HepG2 (cell line): ENCODE data around the gene PRR23E. TPM values are rescaled to one million over a fixed set of nuclear protein-coding genes. Genes with fewer than 3 reads are reported as not detected.

Experiments used
- ATAC-seq: fragments of 200-7000 bp; cut with Tn5 transposase; 3 replicates; pipeline ENCODE4 v1.9.1; 2020; ENCODE audit warnings: mild to moderate bottlenecking, moderate library complexity
- BruUV-seq: library from RNA; stranded (reverse); fragments of 400-500 nt; replicated peaks from 2 replicates; lab custom pipeline; 2021; lab: Mats Ljungman, UMichigan
- CTCF ChIA-PET: fragments of 300-600 bp; formaldehyde crosslinking; extraction: SDS; loops from one replicate; lab custom pipeline; 2021; ENCODE audit warnings: low total read pairs, inconsistent platforms, low intra/inter-chr PET ratio; lab: Yijun Ruan, JAX
- POLR2A ChIA-PET: fragments of 350-600 bp; sonication (Branson Sonifier 250); formaldehyde crosslinking; loops from one replicate; lab custom pipeline; 2020; ENCODE audit warnings: antibody characterized with exemption, inconsistent platforms; lab: Yijun Ruan, JAX
- DNase-seq: peaks from one replicate; pipeline ENCODE4 v3.0.0-alpha.2; 2015; ENCODE audit warnings: low spot score
- FAIRE-seq: peaks from 3 replicates; lab custom pipeline; 2011; peaks lifted over from hg19 to GRCh38; lab: Jason Lieb, UNC
- H2AFZ ChIP-seq: one replicate; pipeline ENCODE4 v1.6.1; 2011; ENCODE audit warnings: low read length, inconsistent platforms
- H3K27ac ChIP-seq: fragments of 300-600 bp; 3 replicates; pipeline ENCODE4 v1.8.0; 2011; ENCODE audit warnings: mixed run types, mild to moderate bottlenecking, mixed read lengths, low read length, inconsistent platforms; ENCODE audit not compliant: insufficient read depth; ENCODE audit errors: extremely low read length
- H3K27me3 ChIP-seq, 2 experiments: fragments of 200-600 bp in 1 of 2; 2 replicates in 1 of 2; 3 replicates in 1 of 2; pipeline versions ENCODE4 v1.6.0 to v1.8.0; 2011; ENCODE audit warnings: low read length in 2 of 2, mild to moderate bottlenecking in 2 of 2, moderate library complexity in 2 of 2, inconsistent platforms in 1 of 2; ENCODE audit not compliant: insufficient read depth in 2 of 2, control insufficient read depth in 1 of 2
- H3K36me3 ChIP-seq, 2 experiments: fragments of 200-600 bp in 1 of 2; replicated peaks in 1 of 2; 2 replicates in 1 of 2; 3 replicates in 1 of 2; pipeline versions ENCODE4 v1.5.1 to v1.8.0; 2011; ENCODE audit warnings: low read length in 2 of 2, inconsistent platforms in 1 of 2; ENCODE audit not compliant: insufficient read depth in 2 of 2, control insufficient read depth in 1 of 2
- H3K4me1 ChIP-seq: 2 replicates; pipeline ENCODE4 v1.5.1; 2012; ENCODE audit warnings: low read length, inconsistent platforms; ENCODE audit not compliant: insufficient read depth
- H3K4me2 ChIP-seq: 2 replicates; pipeline ENCODE4 v1.6.0; 2011; ENCODE audit warnings: low read depth, low read length, inconsistent platforms
- H3K4me3 ChIP-seq, 3 experiments: fragments of 200-600 bp in 1 of 3; sonication (generic), shearing (Covaris generic) in 1 of 3; replicated peaks in 1 of 3; 2 replicates each; pipeline ENCODE4 v1.5.1; 2011 to 2016; ENCODE audit warnings: low read length in 3 of 3, inconsistent platforms in 2 of 3, low read depth in 2 of 3, mild to moderate bottlenecking in 2 of 3, control low read depth in 1 of 3, mixed read lengths in 1 of 3; ENCODE audit not compliant: insufficient read depth in 1 of 3
- H3K79me2 ChIP-seq: one replicate; pipeline ENCODE4 v1.6.1; 2011; ENCODE audit warnings: low read length, inconsistent platforms; ENCODE audit not compliant: insufficient read depth
- H3K9ac ChIP-seq: 2 replicates; pipeline ENCODE4 v1.6.0; 2011; ENCODE audit warnings: mild to moderate bottlenecking, low read depth, low read length, inconsistent platforms; ENCODE audit not compliant: insufficient read depth
- H3K9me3 ChIP-seq: 2 replicates; pipeline ENCODE4 v1.5.1; 2012; ENCODE audit warnings: mild to moderate bottlenecking, low read length
- H4K20me1 ChIP-seq: 2 replicates; pipeline ENCODE4 v1.6.0; 2011; ENCODE audit warnings: inconsistent platforms, mild to moderate bottlenecking, low read length, moderate library complexity; ENCODE audit not compliant: insufficient read depth
- FOXA3 ChIP-seq: IDR thresholded peaks from 2 replicates; pipeline ENCODE4 v1.6.1; 2016; ENCODE audit warnings: missing genetic modification reagents, missing compliant biosample characterization
- GLI4 ChIP-seq: sonication (generic); formaldehyde crosslinking; IDR thresholded peaks from 2 replicates; pipeline ENCODE4 v1.5.1; 2020; ENCODE audit warnings: missing genetic modification reagents, mild to moderate bottlenecking, moderate library complexity, borderline replicate concordance
- HIVEP1 ChIP-seq: sonication (generic); formaldehyde crosslinking; IDR thresholded peaks from 2 replicates; pipeline ENCODE4 v1.4.0; 2020; ENCODE audit warnings: mild to moderate bottlenecking, missing genetic modification reagents
- TBL1XR1 ChIP-seq: fragments of 150-350 bp; IDR thresholded peaks from 2 replicates; pipeline ENCODE4 v1.6.1; 2014; ENCODE audit warnings: borderline replicate concordance, low read length; ENCODE audit not compliant: partially characterized antibody
- ZBTB8A ChIP-seq: sonication (generic); formaldehyde crosslinking; IDR thresholded peaks from 2 replicates; pipeline ENCODE4 v1.4.0; 2020; ENCODE audit warnings: mild to moderate bottlenecking, low read depth, missing genetic modification reagents, borderline replicate concordance
- ZKSCAN5 ChIP-seq: sonication (generic); formaldehyde crosslinking; IDR thresholded peaks from 2 replicates; pipeline ENCODE4 v1.5.1; 2020; ENCODE audit warnings: mild to moderate bottlenecking, missing genetic modification reagents
- ZNF263 ChIP-seq: sonication (generic); formaldehyde crosslinking; IDR thresholded peaks from 2 replicates; pipeline ENCODE4 v1.4.0; 2020; ENCODE audit warnings: missing genetic modification reagents
- ZNF33A ChIP-seq: sonication (generic); formaldehyde crosslinking; IDR thresholded peaks from 2 replicates; pipeline ENCODE4 v1.5.1; 2020; ENCODE audit warnings: missing genetic modification reagents, mild to moderate bottlenecking, moderate library complexity, borderline replicate concordance
- ZNF773 ChIP-seq: sonication (generic); formaldehyde crosslinking; IDR thresholded peaks from 2 replicates; pipeline ENCODE4 v1.4.0; 2020; ENCODE audit warnings: missing genetic modification reagents, borderline replicate concordance
- WGBS: methylation state at CpG from one replicate; pipeline ENCODE4 v1.1.6; 2017; ENCODE audit warnings: low lambda C conversion rate; 5-methylcytosine and 5-hydroxymethylcytosine counted together
- in situ Hi-C: cut with HindIII; loops from 2 replicates; pipeline ENCODE4 v1.10.0; 2017; ENCODE audit warnings: low pct_unique_long_range_greater_than_20kb; ENCODE audit not compliant: extremely low pct_ligation_motif_present
- intact Hi-C: fragments of 100-400 bp; cut with micrococcal nuclease; formaldehyde crosslinking; loops from one replicate; pipeline ENCODE4 v1.10.0; 2022; ENCODE audit not compliant: unreplicated experiment
- polyA plus RNA-seq, 8 experiments: library from polyadenylated mRNA; depleted of rRNA in 3 of 8; stranded (reverse) in 7 of 8; unstranded in 1 of 8; fragments of >200 nt; fragmentation: Illumina TruSeq in 4 of 8; extraction: Trizol in 4 of 8; gene quantifications; 2 replicates each; pipeline versions ENCODE4 v1.2.1 to v1.2.3, GENCODE V29; 2011 to 2016; ENCODE audit warnings: low read depth in 4 of 8, missing spikeins in 1 of 8, mixed read lengths in 1 of 8; ENCODE audit not compliant: insufficient read depth in 1 of 8
- total RNA-seq, 5 experiments: library from RNA; depleted of rRNA; stranded (reverse); fragments of >200 nt; fragmentation: Illumina TruSeq; extraction: Trizol; gene quantifications; 2 replicates each; pipeline ENCODE4 v1.2.3, GENCODE V29; 2016; ENCODE audit warnings: low read depth in 1 of 5
- TF ChIP-seq, protein P1 (sequence below): sonication (generic); formaldehyde crosslinking; IDR thresholded peaks from 2 replicates; pipeline ENCODE4 v1.5.0; 2020; ENCODE audit warnings: missing genetic modification reagents
- TF ChIP-seq, protein P2 (sequence below): sonication (generic); formaldehyde crosslinking; IDR thresholded peaks from 2 replicates; pipeline ENCODE4 v1.4.0; 2020; ENCODE audit warnings: missing genetic modification reagents, borderline replicate concordance
- TF ChIP-seq, protein P3 (sequence below): sonication (generic); formaldehyde crosslinking; IDR thresholded peaks from 2 replicates; pipeline ENCODE4 v1.4.0; 2020; ENCODE audit warnings: mild to moderate bottlenecking, low read depth, missing genetic modification reagents
- TF ChIP-seq, protein P4 (sequence below): sonication (generic); formaldehyde crosslinking; IDR thresholded peaks from 2 replicates; pipeline ENCODE4 v1.8.1; 2023; ENCODE audit warnings: mild to moderate bottlenecking, inconsistent platforms, moderate library complexity, missing genetic modification reagents, borderline replicate concordance

PRR23E gene
- total and polyA plus RNA-seq, 2 of the 13 experiments (the other 11 are each of a cell fraction or from before 2014, with no cell fraction given): not detected

DNA sequence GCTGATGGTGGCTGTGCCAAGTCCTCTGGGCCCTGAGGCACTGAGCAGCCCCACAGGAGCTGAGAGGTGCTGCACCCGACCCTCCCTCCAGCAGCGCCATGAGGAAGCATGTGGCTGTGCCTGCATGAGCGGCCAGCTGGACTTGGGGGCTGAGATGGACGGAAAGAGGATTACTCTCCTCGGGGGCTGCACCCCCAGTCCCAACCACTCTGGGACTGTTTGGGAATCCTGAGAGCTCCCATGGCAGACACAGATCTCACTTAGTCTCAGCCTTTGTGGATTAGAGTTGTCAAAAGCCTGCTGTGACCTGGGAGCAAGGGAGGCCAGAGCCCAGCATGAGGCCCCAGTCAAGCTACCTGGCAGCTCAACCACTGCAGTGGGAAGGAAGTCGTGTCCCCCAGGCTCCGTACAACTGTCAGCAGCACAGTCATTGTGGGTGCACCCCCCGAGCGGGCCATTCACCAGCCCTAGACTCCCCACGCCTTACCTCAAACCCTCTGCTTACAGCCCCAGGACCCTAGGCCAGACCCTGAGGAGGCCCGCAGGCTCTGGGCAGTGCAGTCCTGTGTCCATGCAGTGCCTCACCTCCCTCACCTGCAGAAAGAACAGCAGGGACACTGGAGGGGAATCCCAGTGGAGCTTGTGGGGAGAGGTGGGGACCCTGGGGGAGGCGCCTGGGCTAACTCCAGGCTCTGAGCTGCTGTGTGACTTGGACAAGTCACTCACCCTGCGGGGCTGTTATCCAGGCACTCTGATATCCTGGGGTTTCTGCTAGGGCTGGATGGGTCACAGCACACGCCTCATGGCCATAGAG lies 17.1 kb downstream of the PRR23E start:
- Histone ChIP-seq H3K9ac (no peak overlapping the region), H3K4me2 (no peak overlapping the region), H3K27ac (no peak overlapping the region), H3K4me1 (no peaks in the 10 kb centered on the region), H3K9me3 (no peaks in the 10 kb centered on the region), H2AFZ (no peak overlapping the region), H3K36me3 (no peaks in the 10 kb centered on the region), H3K4me3 (no peak overlapping the region), H3K27me3 (peaks cover 6 to 20% of the 10 kb centered on the region in 2 experiments; a peak in 3 of 5 replicates), H3K79me2 (no peaks in the 10 kb centered on the region), H4K20me1 (no peaks in the 10 kb centered on the region)
- CTCF ChIA-PET: no interaction called here
- ATAC-seq (peak; percentile 51; the same call in 2 of the 3 replicates), DNase-seq (no peak), FAIRE-seq (no peak)
- intact Hi-C loops (no loop called here), in situ Hi-C loops (no loop called here)
- no TSS peak for BruUV-seq
- WGBS: no CpG with 5 or more reads among the region's 14 CpGs
- TF ChIP-seq GLI4 (no peak), TBL1XR1 (no peak), ZKSCAN5 (no peak), FOXA3 (no peak)
- TF ChIP-seq, protein P1, sequence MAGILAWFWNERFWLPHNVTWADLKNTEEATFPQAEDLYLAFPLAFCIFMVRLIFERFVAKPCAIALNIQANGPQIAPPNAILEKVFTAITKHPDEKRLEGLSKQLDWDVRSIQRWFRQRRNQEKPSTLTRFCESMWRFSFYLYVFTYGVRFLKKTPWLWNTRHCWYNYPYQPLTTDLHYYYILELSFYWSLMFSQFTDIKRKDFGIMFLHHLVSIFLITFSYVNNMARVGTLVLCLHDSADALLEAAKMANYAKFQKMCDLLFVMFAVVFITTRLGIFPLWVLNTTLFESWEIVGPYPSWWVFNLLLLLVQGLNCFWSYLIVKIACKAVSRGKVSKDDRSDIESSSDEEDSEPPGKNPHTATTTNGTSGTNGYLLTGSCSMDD (CRISPR knock-in tag): no peak
- POLR2A ChIA-PET: no interaction called here

DNA sequence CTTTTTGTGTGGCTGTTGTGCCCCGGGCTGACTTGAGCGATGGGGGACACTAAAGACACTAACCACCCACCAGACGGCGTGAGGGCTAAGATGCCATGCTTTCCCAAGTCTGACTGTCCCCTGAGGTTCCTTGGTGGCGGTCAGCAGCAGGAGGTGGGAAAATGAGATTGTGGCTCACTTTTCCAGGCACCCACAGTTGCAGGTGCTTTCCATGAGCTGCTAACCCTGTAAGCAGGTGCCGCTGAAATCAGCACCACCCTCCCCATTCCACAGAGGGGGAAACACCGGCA lies 17.7 kb downstream of the PRR23E start:
- in situ Hi-C loops: no loop called here
- no peak overlapping the region for H3K9ac ChIP-seq
- no peak for TF ChIP-seq ZNF263 (CRISPR knock-in tag)
- TF ChIP-seq, protein P2, sequence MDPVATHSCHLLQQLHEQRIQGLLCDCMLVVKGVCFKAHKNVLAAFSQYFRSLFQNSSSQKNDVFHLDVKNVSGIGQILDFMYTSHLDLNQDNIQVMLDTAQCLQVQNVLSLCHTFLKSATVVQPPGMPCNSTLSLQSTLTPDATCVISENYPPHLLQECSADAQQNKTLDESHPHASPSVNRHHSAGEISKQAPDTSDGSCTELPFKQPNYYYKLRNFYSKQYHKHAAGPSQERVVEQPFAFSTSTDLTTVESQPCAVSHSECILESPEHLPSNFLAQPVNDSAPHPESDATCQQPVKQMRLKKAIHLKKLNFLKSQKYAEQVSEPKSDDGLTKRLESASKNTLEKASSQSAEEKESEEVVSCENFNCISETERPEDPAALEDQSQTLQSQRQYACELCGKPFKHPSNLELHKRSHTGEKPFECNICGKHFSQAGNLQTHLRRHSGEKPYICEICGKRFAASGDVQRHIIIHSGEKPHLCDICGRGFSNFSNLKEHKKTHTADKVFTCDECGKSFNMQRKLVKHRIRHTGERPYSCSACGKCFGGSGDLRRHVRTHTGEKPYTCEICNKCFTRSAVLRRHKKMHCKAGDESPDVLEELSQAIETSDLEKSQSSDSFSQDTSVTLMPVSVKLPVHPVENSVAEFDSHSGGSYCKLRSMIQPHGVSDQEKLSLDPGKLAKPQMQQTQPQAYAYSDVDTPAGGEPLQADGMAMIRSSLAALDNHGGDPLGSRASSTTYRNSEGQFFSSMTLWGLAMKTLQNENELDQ (CRISPR knock-in tag): no peak
- no peak for TF ChIP-seq ZNF773 (CRISPR knock-in tag)
- TF ChIP-seq ZNF33A (CRISPR knock-in tag): no peak
- TF ChIP-seq, protein P3, sequence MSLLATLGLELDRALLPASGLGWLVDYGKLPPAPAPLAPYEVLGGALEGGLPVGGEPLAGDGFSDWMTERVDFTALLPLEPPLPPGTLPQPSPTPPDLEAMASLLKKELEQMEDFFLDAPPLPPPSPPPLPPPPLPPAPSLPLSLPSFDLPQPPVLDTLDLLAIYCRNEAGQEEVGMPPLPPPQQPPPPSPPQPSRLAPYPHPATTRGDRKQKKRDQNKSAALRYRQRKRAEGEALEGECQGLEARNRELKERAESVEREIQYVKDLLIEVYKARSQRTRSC (CRISPR knock-in tag): no peak
- TF ChIP-seq, protein P4, sequence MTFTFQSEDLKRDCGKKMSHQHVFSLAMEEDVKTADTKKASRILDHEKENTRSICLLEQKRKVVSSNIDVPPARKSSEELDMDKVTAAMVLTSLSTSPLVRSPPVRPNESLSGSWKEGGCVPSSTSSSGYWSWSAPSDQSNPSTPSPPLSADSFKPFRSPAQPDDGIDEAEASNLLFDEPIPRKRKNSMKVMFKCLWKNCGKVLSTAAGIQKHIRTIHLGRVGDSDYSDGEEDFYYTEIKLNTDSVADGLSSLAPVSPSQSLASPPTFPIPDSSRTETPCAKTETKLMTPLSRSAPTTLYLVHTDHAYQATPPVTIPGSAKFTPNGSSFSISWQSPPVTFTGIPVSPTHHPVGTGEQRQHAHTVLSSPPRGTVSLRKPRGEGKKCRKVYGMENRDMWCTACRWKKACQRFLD (CRISPR knock-in tag): no peak
- TF ChIP-seq HIVEP1 (CRISPR knock-in tag): no peak
- no peak for TF ChIP-seq ZBTB8A

More for the DNA sequence above, 17.7 kb downstream of the PRR23E start:
- ChIA-PET POLR2A (no interaction called here), CTCF (no interaction called here)
- Histone ChIP-seq H3K79me2 (no peaks in the 10 kb centered on the region), H3K9me3 (no peaks in the 10 kb centered on the region), H3K4me3 (no peak overlapping the region), H4K20me1 (no peaks in the 10 kb centered on the region), H3K36me3 (no peaks in the 10 kb centered on the region), H3K4me1 (no peaks in the 10 kb centered on the region), H2AFZ (no peak overlapping the region), H3K27me3 (peaks cover 6 to 22% of the 10 kb centered on the region in 2 experiments; a peak in 3 of 5 replicates), H3K4me2 (no peak overlapping the region), H3K27ac (no peak overlapping the region)
- no TSS peak for BruUV-seq
- FAIRE-seq (no peak), ATAC-seq (no peak), DNase-seq (no peak)
- WGBS: 0% methylated on average over 2 of the region's 7 CpGs
- intact Hi-C loops: no loop called here
